Measurements from ENCODE around the gene APMAP. TPM values are rescaled to one million over a fixed set of nuclear protein-coding genes. Genes with fewer than 3 reads are reported as not detected.
A peak's percentile ranks its signal among the peaks of the same experiment; 100 is the strongest.
"Not testable (repeated sequence)": the region's sequence is repeated elsewhere in the genome, so short reads cannot be mapped to it uniquely, and the experiment has no call there.

The APMAP gene
- total RNA-seq, 4 donors from 2014 or later = 45.3 to 83.1 (median 54.1) TPM

- Histone ChIP-seq H3K4me1 (no peaks in the 10 kb centered on the region), H3K27me3 (no peaks in the 10 kb centered on the region), H3K36me3 (peaks cover 0 to 10% (median 0%) of the 10 kb centered on the region in 3 donors), H3K9me3 (peaks cover 0 to 21% (median 3%) of the 10 kb centered on the region in 4 donors), H3K4me3 (peak within 1 kb of the TSS in 2 of 4 donors; percentile 18 to 25), H3K27ac (peak within 1 kb of the TSS in 2 of 4 donors; percentile 47 to 59)
- TF ChIP-seq POLR2A (IDR thresholded peaks at IDR 0.05) = no peak
- TF ChIP-seq EP300 (IDR thresholded peaks at IDR 0.05) = peak; percentile 27 to 28
- TF ChIP-seq, protein P1, sequence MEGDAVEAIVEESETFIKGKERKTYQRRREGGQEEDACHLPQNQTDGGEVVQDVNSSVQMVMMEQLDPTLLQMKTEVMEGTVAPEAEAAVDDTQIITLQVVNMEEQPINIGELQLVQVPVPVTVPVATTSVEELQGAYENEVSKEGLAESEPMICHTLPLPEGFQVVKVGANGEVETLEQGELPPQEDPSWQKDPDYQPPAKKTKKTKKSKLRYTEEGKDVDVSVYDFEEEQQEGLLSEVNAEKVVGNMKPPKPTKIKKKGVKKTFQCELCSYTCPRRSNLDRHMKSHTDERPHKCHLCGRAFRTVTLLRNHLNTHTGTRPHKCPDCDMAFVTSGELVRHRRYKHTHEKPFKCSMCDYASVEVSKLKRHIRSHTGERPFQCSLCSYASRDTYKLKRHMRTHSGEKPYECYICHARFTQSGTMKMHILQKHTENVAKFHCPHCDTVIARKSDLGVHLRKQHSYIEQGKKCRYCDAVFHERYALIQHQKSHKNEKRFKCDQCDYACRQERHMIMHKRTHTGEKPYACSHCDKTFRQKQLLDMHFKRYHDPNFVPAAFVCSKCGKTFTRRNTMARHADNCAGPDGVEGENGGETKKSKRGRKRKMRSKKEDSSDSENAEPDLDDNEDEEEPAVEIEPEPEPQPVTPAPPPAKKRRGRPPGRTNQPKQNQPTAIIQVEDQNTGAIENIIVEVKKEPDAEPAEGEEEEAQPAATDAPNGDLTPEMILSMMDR (IDR thresholded peaks at IDR 0.05) = no peak
- WGBS, 2 donors = 79 to 86% methylated on average over 16 to 20 of the region's 20 CpGs
- peak in 1 of 2 donors; percentile 36 for DNase-seq (ENCODE audit: low spot score in 2 of 2)
Measured at GRCh38 chr20:24948939-24949679, 43.4 kb downstream of the APMAP start, which contains the start of gene CST7. TSS of gene CST7 (plus strand) at chr20:24949269. CDS start at chr20:24949506, 237 bp downstream.

DNA sequence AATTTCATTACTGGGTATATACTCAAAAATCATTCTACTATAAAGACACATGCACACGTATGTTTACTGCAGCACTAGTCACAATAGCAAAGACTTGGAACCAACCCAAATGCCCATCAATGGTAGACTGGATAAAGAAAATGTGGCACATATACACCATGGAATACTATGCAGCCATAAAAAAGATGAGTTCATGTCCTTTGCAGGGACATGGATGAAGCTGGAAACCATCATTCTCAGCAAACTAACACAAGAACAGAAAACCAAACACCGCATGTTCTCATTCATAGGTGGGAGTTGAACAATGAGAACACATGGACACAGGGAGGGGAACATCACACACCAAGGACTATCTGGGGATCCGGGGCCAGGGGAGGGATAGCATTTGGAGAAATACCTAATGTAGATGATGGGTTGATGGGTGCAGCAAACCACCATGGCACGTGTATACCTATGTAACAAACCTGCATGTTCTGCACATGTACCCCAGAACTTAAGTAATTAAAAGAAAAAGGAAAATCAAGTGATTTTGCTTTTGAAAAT lies 44.1 kb downstream of the APMAP start:
- not testable (repeated sequence) for DNase-seq (ENCODE audit: low spot score in 2 of 2); H3K4me3 ChIP-seq; H3K27ac ChIP-seq; H3K36me3 ChIP-seq; H3K4me1 ChIP-seq; H3K27me3 ChIP-seq
- peaks cover 0 to 21% (median 3%) of the 10 kb centered on the region in 4 donors for H3K9me3 ChIP-seq
- WGBS, 2 donors = 83 to 89% methylated on average over 4 of the region's 4 CpGs

DNA sequence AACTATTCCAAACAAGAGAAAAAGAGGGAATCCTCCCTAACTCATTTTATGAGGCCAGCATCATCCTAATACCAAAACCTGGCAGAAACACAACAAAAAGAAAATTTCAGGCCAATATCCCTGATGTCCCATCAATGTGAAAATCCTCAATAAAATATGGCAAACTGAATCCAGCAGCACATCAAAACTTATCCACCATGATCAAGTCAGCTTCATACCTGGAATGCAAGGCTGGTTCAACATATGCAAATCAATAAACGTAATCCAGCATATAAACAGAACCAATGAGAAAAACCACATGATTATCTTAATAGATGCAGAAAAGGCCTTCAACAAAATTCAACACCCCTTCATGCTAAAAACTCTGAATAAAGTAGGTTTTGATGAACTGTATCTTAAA lies 46.2 kb downstream of the APMAP start:
- not testable (repeated sequence) for H3K27ac ChIP-seq; H3K4me1 ChIP-seq; H3K36me3 ChIP-seq; H3K4me3 ChIP-seq; H3K27me3 ChIP-seq; DNase-seq (ENCODE audit: low spot score in 2 of 2)
- H3K9me3 ChIP-seq = peaks cover 0 to 36% (median 3%) of the 10 kb centered on the region in 4 donors
- 72 to 75% methylated on average over 1 of the region's 1 CpG for WGBS, 2 donors

GRCh38 chr20:24943731-24944130 lies 48.8 kb downstream of the APMAP start:
- TF ChIP-seq, protein P1 (IDR thresholded peaks at IDR 0.05) = no peak
- TF ChIP-seq POLR2A (IDR thresholded peaks at IDR 0.05) (no peak), EP300 (IDR thresholded peaks at IDR 0.05) (no peak)
- 65 to 80% methylated on average over 3 of the region's 3 CpGs for WGBS, 2 donors
- Histone ChIP-seq H3K4me3 (no peak overlapping the region), H3K4me1 (no peaks in the 10 kb centered on the region), H3K9me3 (peaks cover 0 to 39% (median 5%) of the 10 kb centered on the region in 4 donors), H3K36me3 (no peaks in the 10 kb centered on the region), H3K27me3 (no peaks in the 10 kb centered on the region), H3K27ac (no peak overlapping the region)
- no peak for DNase-seq (ENCODE audit: low spot score in 2 of 2)

DNA sequence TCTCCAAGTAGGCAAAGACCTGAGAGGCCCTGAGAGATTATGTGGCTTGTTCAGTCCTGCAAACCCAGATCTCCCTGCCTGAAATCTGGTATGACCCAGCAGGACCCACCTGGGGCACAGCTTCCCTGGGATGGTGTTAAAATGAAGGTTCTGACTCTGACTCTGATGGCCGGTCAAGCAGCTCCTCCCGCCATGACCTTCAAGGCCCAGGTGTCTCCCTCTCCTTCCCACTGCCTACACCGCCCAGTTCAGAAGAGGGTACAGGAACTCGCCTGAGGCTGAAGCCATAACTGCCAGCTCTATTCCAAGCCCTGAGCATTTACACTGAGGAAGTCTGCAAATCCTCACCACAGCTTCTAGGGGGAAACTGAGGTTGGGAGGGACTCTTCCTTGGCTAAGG lies 49.4 kb downstream of the APMAP start:
- Histone ChIP-seq H3K9me3 (peaks cover 0 to 39% (median 5%) of the 10 kb centered on the region in 4 donors), H3K27me3 (no peaks in the 10 kb centered on the region), H3K27ac (no peak overlapping the region), H3K4me3 (no peak overlapping the region), H3K36me3 (no peaks in the 10 kb centered on the region), H3K4me1 (no peaks in the 10 kb centered on the region)
- WGBS, 2 donors = 83 to 92% methylated on average over 3 to 4 of the region's 4 CpGs
- TF ChIP-seq EP300 (IDR thresholded peaks at IDR 0.05) (no peak), POLR2A (IDR thresholded peaks at IDR 0.05) (no peak)
- TF ChIP-seq, protein P1 (IDR thresholded peaks at IDR 0.05) = no peak
- DNase-seq (ENCODE audit: low spot score in 2 of 2) = no peak

- 75 to 92% methylated on average over 6 of the region's 6 CpGs for WGBS, 2 donors
- H3K4me1 ChIP-seq = no peaks in the 10 kb centered on the region
- no peak for DNase-seq (ENCODE audit: low spot score in 2 of 2)
- H3K36me3 ChIP-seq = no peaks in the 10 kb centered on the region
- TF ChIP-seq, protein P1 (IDR thresholded peaks at IDR 0.05) = no peak
- TF ChIP-seq POLR2A (IDR thresholded peaks at IDR 0.05) = no peak
- TF ChIP-seq EP300 (IDR thresholded peaks at IDR 0.05) = no peak
- H3K4me3 ChIP-seq = no peak overlapping the region
- H3K9me3 ChIP-seq = peaks cover 0 to 37% (median 5%) of the 10 kb centered on the region in 4 donors
- no peaks in the 10 kb centered on the region for H3K27me3 ChIP-seq
- H3K27ac ChIP-seq = no peak overlapping the region
Measured at GRCh38 chr20:24942679-24943078, 49.9 kb downstream of the APMAP start.

Data from tibial nerve (tissue), 4 donors.